Fibroblast of skin of right quadriceps (primary cell): Measurements from ENCODE around the gene TCOF1.
A peak's percentile ranks its signal among the peaks of the same experiment; 100 is the strongest.

Experiments
- DNase-seq: peaks from one replicate; pipeline ENCODE4 v3.0.0-alpha.2; 2013

The TCOF1 gene

DNA sequence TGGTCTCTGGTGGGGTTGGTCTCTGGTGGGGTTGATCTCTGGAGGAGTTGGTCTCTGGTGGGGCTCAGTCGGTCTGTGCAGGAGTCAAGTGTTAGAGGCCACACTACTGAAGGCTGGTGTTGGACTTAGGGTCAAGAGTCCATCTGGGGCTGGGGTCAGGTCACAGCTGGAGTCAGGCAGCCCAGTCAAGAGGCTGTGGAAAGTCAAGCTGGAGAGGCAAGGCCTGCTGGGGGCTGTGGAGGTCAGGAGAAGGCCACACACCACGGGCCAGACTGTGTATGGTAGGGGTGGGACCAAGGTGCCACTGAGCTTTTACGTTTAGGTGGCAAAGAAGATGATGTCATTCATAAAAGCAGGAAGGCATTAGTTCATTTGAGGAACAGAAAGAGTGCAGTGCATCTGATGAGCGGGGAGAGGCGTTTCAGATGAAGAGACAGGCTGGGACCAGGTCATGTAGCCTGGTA lies 71.9 kb downstream of the TCOF1 start:
- DNase-seq: no peak

DNA sequence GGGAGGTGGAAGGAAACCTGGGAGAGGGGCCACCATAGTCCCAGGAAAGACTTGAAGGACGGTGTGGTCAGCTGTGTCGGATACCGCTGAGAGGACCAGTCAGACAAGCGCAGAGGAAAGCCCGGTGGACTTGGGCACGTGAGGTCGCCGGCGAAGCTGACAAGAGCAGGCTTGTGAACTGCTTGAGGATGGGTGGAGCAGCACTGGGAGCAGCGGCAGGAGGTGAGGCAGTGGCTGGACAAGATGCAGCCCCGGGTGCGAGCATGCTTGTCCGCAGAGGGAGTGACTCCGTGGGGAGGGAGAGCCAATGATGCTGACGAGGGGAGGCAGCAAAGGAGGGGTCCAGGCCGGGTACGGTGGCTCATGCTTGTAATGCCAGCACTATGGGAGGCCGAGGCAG lies 73.6 kb downstream of the TCOF1 start:
- DNase-seq: no peak

GRCh38 chr5:150431574-150431973 lies 74.1 kb downstream of the TCOF1 start:
- DNase-seq: no peak

- peak; percentile 84 for DNase-seq
Observed at GRCh38 chr5:150434464-150434863, 77.0 kb downstream of the TCOF1 start.

DNA sequence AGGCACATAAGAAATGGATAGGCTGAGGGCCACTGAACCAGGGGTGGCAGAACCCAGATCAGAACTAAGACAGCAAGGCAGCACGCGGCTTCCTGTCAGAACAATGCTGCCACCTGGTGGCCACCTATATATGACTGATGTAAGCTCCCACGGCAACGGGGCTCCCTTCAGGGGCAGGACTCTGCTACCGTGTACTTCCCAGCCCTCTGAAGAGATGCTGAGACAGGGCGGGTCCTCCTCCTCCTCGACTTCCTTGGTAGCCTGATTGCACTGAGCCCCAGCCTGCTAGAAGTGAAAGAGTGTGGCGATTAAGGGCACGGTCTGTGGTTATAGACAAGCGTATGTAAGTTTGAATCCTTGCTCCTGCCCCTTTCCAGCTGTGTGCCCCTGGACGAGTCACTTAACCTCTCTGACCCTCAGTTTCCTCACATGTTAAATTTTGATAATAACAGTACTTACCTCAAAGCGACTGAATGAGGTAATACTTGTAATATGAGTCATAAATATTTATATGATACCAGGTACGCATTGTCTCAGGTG lies 78.7 kb downstream of the TCOF1 start:
- DNase-seq: peak; percentile 78

GRCh38 chr5:150438873-150439546 lies 81.5 kb downstream of the TCOF1 start:
- DNase-seq: no peak

- no peak for DNase-seq
Observed at GRCh38 chr5:150440948-150441812, 83.7 kb downstream of the TCOF1 start.

- DNase-seq: no peak
Observed at GRCh38 chr5:150441813-150442698, 84.6 kb downstream of the TCOF1 start.

DNA sequence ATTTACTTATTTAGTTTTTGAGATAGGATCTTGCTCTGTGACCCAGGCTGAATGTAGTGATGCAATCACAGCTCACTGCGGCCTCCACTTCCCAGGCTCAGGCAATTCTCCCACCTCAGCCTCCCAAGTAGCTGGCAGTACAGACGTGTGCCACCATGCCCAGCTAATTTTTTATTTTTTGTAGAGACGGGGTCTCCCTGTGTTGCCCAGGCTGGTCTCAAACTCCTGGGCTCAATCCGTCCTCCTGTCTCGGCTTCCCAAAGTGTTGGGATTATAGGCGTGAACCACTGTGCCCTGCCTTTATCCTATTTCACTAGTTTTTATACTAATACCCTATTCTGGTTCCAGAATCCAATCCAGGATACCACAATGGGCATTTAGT lies 85.2 kb downstream of the TCOF1 start:
- DNase-seq: no peak

GRCh38 chr5:150443242-150444075 lies 86.0 kb downstream of the TCOF1 start:
- DNase-seq: no peak

DNA sequence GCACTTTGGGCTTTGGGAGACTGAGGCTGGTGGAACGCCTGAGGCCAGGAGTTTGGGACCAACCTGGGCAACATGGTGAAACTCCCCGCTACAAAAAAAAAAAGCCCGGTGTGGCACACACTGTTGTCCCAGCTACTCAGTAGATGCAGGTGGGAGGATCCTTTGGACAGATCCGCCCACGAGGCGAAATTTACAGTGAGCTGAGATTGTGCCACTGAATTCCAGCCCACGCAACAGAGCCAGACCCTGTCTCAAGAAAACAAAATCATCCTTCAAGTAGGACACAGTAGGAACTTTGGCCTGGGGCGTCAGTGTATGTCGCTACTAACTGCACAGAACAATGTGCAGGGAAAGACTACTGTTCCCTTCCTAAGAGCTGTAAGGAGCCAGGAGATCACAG lies 87.3 kb downstream of the TCOF1 start:
- no peak for DNase-seq

DNA sequence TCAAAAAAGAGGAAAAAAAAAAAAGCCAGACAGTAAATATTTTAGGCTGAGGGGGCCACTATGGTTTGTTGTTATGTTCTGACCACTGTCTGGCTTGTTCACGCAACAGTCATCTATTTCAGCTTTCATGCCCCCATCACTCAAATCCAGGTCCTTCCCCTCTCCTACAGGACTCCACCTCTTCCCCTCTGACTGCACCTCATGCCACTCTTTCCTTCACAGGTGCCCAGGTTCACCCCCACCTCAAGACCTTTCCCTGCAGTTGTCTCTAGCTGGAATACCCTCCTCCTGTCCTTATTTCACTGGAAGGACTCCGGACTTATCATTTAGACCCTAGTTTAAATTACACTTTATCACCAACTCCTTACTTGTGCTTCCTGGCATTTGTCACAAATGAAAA lies 88.6 kb downstream of the TCOF1 start:
- no peak for DNase-seq

DNA sequence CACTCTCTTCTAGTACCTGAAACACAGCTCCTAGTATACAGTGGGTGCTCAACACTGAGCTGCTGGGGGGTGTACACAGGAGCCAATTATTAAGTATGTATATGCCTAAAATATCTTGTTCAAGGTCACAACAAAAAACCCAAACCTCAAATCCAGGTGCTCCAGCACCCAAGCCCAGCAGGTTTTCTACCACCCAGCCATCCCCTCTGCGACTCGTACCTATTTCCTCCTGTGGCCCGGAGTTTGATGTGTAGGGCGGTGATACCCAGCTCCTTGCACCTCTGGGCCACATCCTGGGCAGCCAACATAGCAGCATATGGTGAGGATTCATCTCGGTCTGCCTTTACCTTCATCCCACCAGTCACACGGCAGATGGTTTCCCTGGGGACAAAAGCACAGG lies 89.1 kb downstream of the TCOF1 start:
- no peak for DNase-seq

GRCh38 chr5:150447188-150447587 lies 89.7 kb downstream of the TCOF1 start:
- no peak for DNase-seq

GRCh38 chr5:150448334-150448733 lies 90.8 kb downstream of the TCOF1 start:
- DNase-seq: no peak

DNA sequence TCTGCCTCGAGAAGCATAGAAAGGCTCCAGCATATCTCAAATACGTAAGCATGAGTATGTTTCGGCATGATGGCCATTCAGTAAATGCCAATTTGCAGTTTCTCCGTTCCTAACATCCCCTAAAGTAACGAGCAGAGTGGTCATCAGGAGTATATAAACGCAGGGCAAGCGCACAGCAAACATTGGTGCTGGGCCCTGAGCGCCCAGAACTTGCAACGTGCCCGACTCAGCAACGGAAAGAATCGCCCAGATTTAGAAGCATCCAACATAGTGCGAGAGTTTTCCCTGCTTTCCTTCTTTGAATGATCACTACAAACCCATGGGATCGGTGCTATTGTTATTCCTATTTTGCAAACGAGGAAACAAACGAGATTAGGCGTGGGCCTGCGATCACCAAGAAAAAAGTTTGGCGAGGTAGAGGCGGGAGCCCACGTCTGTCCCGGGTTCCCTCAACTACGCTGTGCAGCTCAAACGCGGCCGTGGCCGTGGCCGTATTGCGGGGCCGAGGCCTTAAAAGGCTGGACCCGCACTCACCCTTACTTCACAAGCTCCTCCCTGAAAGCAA lies 91.5 kb downstream of the TCOF1 start:
- no peak for DNase-seq
